GM18861 (cell line): ENCODE data around the gene CFD.
"Not testable (repeated sequence)": the region's sequence is repeated elsewhere in the genome, so short reads cannot be mapped to it uniquely, and the experiment has no call there.

Source experiments
- ATAC-seq: cut with Tn5 transposase; IDR thresholded peaks from one replicate; pipeline ENCODE4 v1.9.1; 2021; ENCODE audit not compliant: unreplicated experiment

CFD gene

DNA sequence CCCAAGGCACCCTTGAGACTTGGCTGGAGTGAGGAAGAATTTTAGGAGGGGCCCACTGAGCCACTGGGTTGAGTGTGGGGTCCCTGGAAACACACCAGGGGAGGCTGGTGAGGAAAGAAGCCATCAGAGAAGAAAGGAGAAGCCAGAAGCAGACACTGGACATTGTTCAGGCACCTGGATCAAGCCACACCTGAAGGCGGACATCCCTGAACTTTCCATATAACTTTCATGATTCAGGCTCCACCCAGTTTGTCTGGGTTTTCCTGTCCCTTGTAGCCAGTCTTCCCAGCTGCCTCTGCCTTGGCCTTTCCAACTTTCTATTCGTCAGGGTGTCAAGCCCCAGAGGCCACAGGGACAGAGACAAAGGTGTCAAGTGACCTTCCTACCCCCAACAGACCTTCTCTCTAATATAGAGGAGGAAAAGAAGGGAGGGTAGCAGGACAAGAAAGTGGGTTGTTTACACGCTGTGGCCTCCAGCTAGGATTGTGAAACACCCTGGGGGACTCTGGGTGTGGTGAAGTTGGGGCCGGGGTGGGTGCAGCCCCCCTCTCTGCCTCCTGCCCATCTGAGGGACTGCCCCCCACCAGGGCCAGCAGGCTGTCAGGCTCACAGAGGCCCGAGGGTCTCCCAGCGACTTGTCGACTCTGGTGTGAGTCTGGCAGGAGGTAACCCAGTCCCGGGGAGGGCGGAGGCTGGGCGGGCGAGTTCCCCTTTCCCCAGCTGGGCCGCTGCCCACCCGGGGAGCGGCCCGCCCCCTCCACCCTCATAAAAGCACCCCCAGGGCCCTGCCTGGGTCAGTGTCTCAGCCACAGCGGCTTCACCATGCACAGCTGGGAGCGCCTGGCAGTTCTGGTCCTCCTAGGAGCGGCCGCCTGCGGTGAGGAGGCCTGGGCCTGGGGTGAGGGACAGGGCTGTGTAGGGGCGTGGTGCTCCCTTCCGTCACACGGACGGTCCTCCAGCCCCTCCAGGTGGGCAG, at the start of gene CFD:
TSS of gene CFD (plus strand) at position 797 of the 976 bp plus-strand sequence. CDS start at position 823, 26 bp downstream.
- no peak for ATAC-seq

DNA sequence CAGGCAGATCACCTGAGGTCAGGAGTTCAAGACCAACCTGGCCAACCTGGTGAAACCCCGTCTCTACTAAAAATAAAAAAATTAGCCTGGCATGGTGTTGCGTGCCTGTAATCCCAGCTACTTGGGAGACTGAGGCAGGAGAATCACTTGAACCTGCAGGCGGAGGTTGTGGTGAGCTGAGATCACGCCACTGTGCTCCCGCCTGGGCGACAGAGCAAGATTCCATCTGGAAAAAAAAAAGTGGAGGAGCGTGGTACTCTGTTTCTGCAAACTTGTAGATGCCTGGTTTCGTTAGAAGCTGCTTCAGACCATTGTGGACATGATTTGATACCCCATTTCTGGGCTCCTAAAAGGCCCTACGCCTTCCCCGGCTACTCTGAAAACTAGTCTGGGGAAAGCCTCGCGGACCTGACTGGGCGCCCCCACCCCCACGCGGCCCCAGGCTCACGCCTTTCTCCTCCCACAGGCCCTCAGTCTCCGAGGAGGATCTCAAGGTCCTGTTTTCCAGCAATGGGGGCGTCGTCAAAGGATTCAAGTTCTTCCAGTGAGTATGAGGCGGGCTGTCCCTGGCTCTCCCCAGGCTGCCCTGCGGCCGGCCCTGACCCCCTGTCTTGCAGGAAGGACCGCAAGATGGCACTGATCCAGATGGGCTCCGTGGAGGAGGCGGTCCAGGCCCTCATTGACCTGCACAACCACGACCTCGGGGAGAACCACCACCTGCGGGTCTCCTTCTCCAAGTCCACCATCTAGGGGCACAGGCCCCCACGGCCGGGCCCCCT, 49.2 kb upstream of the CFD start:
- ATAC-seq = no peak

DNA sequence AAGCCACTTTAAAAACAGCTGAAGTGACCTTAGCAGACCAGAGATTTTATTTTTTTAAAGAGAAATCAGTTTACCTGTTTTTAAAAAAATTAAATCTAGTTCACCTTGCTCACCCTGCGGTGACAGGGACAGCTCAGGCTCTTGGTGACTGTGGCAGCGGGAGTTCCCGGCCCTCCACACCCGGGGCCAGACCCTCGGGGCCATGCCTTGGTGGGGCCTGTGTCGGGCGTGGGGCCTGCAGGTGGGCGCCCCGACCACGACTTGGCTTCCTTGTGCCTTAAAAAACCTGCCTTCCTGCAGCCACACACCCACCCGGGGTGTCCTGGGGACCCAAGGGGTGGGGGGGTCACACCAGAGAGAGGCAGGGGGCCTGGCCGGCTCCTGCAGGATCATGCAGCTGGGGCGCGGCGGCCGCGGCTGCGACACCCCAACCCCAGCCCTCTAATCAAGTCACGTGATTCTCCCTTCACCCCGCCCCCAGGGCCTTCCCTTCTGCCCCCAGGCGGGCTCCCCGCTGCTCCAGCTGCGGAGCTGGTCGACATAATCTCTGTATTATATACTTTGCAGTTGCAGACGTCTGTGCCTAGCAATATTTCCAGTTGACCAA, 48.5 kb upstream of the CFD start:
- no peak for ATAC-seq

GRCh38 chr19:811506-812048, 47.9 kb upstream of the CFD start:
- no peak for ATAC-seq

- no peak for ATAC-seq
Observed at GRCh38 chr19:812049-812746, 47.3 kb upstream of the CFD start.

DNA sequence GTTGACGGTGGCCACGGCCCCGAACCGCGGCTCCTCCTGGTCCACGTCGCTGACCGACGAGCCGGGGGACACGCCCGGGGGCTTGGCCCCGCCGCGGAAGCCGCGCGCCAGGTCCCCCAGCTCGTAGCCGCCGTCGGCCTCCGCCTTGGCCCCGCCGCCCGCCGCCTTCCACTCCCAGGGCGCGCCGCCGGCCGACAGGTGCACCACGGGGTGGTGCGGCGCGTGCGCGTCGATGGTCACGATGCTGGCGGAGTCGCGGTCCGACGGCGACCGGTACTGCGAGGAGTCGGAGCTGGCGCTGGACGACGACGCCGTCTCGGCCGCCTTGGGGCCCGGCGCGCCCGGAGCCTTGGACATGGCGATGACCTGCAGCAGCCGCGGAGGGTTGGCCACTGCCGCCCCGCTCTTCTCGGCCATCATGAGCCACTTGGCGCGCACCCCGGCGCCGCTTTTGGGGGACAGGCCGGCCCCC, 46.7 kb upstream of the CFD start:
- no peak for ATAC-seq

DNA sequence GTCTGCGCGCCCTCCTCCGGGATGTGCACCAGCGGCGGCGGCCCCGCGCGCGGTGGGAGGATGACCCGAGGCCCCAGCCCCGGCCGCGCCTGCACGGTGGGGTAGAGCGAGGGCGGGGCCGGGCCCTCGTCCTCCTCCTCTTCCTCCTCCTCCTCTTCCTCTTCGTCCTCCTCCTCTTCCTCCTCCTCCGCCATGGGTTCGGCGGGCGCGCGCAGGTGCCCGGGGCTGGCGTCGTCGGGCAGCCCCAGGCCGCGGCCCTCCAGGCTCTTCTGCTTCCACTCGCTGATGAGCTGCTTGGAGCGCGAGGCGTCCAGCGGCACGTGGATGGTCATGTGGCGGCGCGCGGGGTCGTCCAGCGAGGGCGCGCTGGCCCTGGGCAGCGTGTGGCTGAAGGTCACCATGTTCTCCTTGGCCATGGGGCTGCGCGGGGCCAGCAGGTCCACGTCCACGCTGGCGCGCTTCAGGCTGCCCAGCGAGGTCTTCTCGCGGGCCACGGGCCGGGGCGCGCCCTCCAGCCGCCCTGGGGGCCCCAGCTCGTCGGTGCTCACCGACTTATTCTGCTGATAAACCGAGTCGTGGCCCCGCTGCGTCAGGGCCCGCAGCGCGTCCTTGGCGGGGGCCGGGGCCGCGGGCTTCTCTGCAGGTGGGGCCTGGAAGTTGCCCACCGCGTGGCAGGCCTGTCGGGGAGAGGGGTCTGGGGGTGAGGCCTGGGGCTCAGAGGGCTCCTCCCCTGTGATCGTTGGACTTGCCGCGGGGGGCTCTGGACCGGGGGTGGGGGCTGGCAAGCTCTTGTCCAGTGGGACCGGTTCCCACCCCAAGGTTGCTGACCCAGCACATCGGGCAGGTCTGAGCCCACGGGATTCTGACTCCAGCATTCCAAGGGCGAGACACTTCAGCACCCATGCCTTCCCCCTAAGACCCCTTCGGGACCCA, 46.0 kb upstream of the CFD start:
- ATAC-seq = no peak

GRCh38 chr19:814152-815078, 45.0 kb upstream of the CFD start:
- ATAC-seq = no peak

DNA sequence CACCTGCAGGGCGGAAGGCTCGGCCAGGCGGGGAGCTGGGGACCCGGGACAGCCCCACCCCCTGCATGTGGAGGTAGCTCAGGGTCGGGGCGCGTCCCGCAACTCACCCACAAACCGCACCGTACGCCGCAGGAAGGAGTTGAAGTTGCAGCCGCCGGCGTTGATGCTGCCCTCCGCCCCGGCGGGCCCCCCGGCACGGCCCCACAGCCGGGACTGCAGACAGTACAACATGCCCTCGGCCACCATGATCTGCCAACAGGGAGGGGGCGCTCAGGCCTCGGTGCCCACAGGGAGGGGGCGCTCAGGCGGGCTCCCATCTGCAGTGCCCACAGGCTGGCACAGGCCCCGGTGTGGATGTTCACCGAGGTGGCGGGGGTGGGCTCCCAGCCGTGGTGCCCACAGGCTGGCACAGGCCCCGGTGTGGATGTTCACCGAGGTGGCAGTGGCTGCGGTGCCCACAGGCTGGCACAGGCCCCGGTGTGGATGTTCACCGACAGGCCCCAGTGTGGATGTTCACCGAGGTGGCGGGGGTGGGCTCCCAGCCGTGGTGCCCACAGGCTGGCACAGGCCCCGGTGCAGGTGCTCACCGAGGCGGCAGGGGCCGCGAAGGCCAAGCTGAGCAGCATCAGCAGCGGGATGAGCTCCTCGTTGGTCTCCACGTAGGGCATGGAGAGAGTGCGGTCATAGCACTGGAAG, 44.2 kb upstream of the CFD start:
- ATAC-seq = no peak

- no peak for ATAC-seq
Observed at GRCh38 chr19:815775-816499, 43.5 kb upstream of the CFD start.

- ATAC-seq = no peak
Observed at GRCh38 chr19:816500-816857, 43.0 kb upstream of the CFD start.

DNA sequence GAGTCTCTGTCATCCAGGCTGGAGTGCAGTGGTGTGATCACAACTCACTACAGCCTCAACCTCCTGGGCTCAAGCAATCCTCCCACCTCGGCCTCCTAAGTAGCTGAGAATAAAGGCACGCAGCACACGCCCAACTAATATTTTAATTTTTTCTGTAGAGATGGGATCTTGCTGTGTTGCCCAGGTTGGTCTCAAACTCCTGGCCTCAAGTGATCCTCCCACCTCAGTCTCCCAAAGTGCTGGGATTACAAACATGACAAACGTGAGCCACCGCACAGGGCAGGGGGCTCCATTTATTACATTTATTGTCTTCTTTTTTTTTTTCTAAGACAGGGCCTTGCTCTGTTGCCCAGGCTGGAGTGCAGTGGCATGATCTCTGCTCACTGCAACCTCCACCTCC, 39.3 kb upstream of the CFD start:
- not testable (repeated sequence) for ATAC-seq

GRCh38 chr19:821231-821824, 38.1 kb upstream of the CFD start:
- no peak for ATAC-seq

GRCh38 chr19:821825-822503, 37.5 kb upstream of the CFD start, which contains the start of gene PLPPR3:
Gene PLPPR3 (minus strand): TSS chr19:821955. CDS start chr19:821559, 396 bp downstream.
- ATAC-seq = no peak

- no peak for ATAC-seq
Observed at GRCh38 chr19:823565-824121, 35.8 kb upstream of the CFD start.

DNA sequence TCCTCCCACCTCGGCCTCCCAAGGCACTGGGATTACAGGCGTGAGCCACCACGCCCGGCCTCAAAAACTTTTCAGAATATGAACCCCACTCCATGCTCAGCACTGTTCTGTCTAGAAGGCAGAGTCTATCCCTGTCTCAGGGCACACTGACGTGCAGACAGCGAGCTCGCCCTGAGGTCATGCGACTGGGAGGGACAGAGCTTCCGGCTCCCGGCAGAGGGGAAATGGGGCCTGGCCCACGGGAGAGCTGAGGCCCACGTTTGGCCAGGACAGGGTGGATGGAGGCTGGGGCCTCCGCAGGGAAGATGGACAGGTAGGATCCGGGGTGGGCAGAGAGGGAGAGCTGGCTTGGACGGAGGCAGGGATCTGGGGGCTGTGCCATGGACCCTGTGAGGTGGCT, 34.6 kb upstream of the CFD start:
- ATAC-seq = no peak
